ENCODE measurements around the gene DLL4.

DLL4 gene

DNA sequence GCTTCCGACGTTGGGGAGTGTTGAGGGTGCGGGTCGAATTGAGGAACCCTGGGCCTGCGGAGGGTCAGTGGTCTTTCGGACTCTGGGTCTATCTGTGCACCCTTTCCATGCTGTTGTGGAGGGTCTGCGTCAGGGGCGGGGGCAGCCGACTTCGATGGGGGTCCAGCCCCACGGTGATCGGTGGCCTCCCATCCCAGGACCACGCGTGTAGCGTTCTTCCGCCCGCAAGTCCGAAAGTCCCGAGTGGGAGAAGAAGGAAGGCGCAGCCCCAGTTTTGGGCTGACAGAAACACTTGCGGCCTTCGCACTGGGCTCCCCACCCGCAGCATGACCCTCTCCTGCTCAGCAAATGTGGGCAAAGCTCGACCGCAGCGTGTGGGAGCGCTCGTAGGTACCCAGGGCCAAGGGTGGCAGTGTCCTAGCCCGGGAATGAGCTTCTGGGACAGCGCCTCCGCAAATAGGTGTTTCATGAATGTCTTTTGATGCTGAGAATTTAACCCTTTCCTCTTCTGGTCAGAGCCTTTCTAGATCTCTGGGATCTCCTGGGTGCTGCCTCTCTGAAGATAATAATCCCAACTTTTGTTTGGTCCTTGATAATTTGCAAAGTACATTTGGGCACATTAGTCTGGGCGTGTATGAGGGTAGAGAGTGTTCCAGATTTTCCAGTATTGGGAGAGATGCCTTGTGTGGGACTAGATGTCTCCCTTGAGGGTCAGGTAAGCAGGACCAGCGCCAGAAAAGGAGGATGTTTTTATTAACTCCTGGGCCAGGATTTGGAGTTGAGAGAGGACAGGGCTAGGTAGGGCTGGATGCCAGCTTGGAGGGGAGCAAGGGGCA, 2.3 kb upstream of the DLL4 start:
- Histone ChIP-seq H3K27me3 (ENCODE audit: control insufficient read depth, low read length) (peaks cover 89% of the 10 kb centered on the region), H3K4me1 (ENCODE audit: control insufficient read depth, low read length) (peaks cover 52% of the 10 kb centered on the region)

DNA sequence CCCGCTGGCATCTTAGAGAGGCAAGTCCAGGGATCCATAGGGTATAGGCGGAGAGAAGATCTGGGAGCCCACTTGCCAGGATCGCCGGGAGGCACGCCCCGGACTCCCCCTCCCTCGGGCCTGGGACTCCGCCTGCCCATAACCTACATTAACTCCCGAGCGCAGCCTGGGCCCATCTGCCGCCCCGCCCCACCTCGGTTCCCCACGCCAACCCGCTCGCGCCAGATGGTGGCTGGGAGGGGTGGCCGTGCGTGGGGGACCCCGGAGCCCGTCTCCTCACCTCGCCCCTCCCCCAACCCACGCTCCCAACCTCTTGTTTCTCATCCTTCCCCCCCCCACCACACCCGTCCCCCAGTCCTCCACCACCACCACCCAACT, 1.7 kb upstream of the DLL4 start:
- no peaks in the 10 kb centered on the region for H3K79me2 ChIP-seq (ENCODE audit: control insufficient read depth, low read length)
- peaks cover 86% of the 10 kb centered on the region for H3K27me3 ChIP-seq (ENCODE audit: control insufficient read depth, low read length)
- H3K4me3 ChIP-seq (ENCODE audit: low read length): peak overlapping the region; percentile 55; the same call in 1 of the 2 replicates

More for the DNA sequence above, 2.3 kb upstream of the DLL4 start:
- no peak overlapping the region for H3K27ac ChIP-seq (ENCODE audit: low read depth, low read length)
- no peaks in the 10 kb centered on the region for H3K36me3 ChIP-seq (ENCODE audit: control insufficient read depth, low read length)
- no peaks in the 10 kb centered on the region for H3K9me3 ChIP-seq (ENCODE audit: control insufficient read depth, insufficient read depth, low read length)
- TF ChIP-seq, protein P1, sequence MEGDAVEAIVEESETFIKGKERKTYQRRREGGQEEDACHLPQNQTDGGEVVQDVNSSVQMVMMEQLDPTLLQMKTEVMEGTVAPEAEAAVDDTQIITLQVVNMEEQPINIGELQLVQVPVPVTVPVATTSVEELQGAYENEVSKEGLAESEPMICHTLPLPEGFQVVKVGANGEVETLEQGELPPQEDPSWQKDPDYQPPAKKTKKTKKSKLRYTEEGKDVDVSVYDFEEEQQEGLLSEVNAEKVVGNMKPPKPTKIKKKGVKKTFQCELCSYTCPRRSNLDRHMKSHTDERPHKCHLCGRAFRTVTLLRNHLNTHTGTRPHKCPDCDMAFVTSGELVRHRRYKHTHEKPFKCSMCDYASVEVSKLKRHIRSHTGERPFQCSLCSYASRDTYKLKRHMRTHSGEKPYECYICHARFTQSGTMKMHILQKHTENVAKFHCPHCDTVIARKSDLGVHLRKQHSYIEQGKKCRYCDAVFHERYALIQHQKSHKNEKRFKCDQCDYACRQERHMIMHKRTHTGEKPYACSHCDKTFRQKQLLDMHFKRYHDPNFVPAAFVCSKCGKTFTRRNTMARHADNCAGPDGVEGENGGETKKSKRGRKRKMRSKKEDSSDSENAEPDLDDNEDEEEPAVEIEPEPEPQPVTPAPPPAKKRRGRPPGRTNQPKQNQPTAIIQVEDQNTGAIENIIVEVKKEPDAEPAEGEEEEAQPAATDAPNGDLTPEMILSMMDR (IDR thresholded peaks at IDR 0.05; ENCODE audit: low read depth, low read length, poor library complexity, severe bottlenecking): no peak
- 0 out of 2 replicates have a peak, but pooled peaks have one; percentile 82 for TF ChIP-seq EZH2phosphoT487 (IDR thresholded peaks at IDR 0.05; ENCODE audit: borderline replicate concordance, low read length)
- H3F3A ChIP-seq (ENCODE audit: control insufficient read depth, insufficient read depth): no peaks in the 10 kb centered on the region
- peak overlapping the region; percentile 42 for H3K4me2 ChIP-seq (ENCODE audit: low read length)
- no peaks in the 10 kb centered on the region for H3K9me2 ChIP-seq (replicated peaks; ENCODE audit: control insufficient read depth, low read length)
- H4K20me1 ChIP-seq (ENCODE audit: control insufficient read depth, insufficient read depth, low read depth, low read length): no peaks in the 10 kb centered on the region; the same call in 1 of the 2 replicates
- H3K79me2 ChIP-seq (ENCODE audit: control insufficient read depth, low read length): no peaks in the 10 kb centered on the region
- H3K4me3 ChIP-seq (ENCODE audit: low read length): no peak overlapping the region

DNA sequence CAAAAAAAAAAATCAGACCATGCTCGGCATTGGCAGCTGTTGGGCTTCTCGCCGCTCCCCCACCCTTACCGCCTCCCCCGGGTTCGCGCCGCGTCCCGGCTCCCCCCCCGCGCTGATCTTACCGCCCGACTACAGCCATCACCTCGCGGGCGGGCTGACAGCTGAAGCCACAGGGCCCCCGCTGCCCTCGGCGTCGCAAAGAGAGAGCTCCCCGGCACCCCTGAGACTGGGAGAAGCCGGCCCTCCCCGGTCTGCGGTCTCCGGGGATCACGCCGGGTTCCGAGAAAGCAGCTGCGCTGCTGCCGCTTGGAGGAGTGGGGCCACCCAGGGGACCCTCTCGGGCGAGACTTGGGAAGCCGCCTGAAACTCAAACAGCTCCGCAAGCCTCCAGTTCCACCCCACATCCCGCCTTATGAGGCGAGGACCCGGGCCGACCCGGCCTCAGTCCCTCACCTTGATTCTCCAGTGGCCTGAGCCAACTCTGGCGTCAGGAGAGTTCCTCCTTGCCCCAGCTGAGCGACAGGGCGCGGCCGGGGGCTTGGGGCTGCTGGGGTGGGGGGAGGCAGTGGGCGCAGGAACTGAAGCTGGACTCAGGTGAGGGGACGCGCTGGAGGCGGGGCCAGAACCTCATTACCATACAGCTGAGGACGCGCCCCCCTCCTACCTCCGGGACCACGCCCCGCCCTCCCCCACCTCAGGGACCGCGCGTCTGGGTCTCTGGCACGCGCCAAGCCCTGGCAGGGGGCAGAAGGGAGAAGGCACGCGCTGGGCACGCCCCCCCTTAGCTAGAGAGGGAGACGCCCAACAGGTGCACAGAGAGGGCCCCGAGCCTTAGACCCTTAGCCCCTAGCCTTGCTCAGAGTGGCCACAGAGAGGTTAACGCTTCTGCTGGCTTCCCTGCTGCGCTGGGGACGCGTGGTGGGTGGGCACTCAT, 1.0 kb upstream of the DLL4 start:
- Histone ChIP-seq H3K27ac (ENCODE audit: low read depth, low read length) (no peak overlapping the region), H3K27me3 (ENCODE audit: control insufficient read depth, low read length) (peaks cover 82% of the 10 kb centered on the region), H3K36me3 (ENCODE audit: control insufficient read depth, low read length) (no peaks in the 10 kb centered on the region), H4K20me1 (ENCODE audit: control insufficient read depth, insufficient read depth, low read depth, low read length) (no peaks in the 10 kb centered on the region; the same call in 1 of the 2 replicates), H3K4me1 (ENCODE audit: control insufficient read depth, low read length) (peaks cover 57% of the 10 kb centered on the region), H3K79me2 (ENCODE audit: control insufficient read depth, low read length) (no peaks in the 10 kb centered on the region), H3K4me3 (ENCODE audit: low read length) (peak overlapping the region; percentile 55), H3F3A (ENCODE audit: control insufficient read depth, insufficient read depth) (no peaks in the 10 kb centered on the region), H3K9me2 (replicated peaks; ENCODE audit: control insufficient read depth, low read length) (no peaks in the 10 kb centered on the region), H3K9me3 (ENCODE audit: control insufficient read depth, insufficient read depth, low read length) (no peaks in the 10 kb centered on the region), H3K4me2 (ENCODE audit: low read length) (peak overlapping the region; percentile 74)
- peak; percentile 97 for TF ChIP-seq EZH2phosphoT487 (IDR thresholded peaks at IDR 0.05; ENCODE audit: borderline replicate concordance, low read length)
- TF ChIP-seq, protein P1 (IDR thresholded peaks at IDR 0.05; ENCODE audit: low read depth, low read length, poor library complexity, severe bottlenecking): no peak

More for the DNA sequence above, 1.7 kb upstream of the DLL4 start:
- TF ChIP-seq, protein P1 (IDR thresholded peaks at IDR 0.05; ENCODE audit: low read depth, low read length, poor library complexity, severe bottlenecking): no peak
- no peak for TF ChIP-seq EZH2phosphoT487 (IDR thresholded peaks at IDR 0.05; ENCODE audit: borderline replicate concordance, low read length)
- Histone ChIP-seq H4K20me1 (ENCODE audit: control insufficient read depth, insufficient read depth, low read depth, low read length) (no peaks in the 10 kb centered on the region; the same call in 1 of the 2 replicates), H3K4me1 (ENCODE audit: control insufficient read depth, low read length) (peaks cover 57% of the 10 kb centered on the region), H3K9me3 (ENCODE audit: control insufficient read depth, insufficient read depth, low read length) (no peaks in the 10 kb centered on the region), H3K27ac (ENCODE audit: low read depth, low read length) (no peak overlapping the region), H3K4me2 (ENCODE audit: low read length) (peak overlapping the region; percentile 74), H3K36me3 (ENCODE audit: control insufficient read depth, low read length) (no peaks in the 10 kb centered on the region), H3F3A (ENCODE audit: control insufficient read depth, insufficient read depth) (no peaks in the 10 kb centered on the region), H3K9me2 (replicated peaks; ENCODE audit: control insufficient read depth, low read length) (no peaks in the 10 kb centered on the region)
